ENCODE data around the gene DDA1. TPM values are rescaled to one million over a fixed set of nuclear protein-coding genes. Genes with fewer than 3 reads are reported as not detected.

DDA1 gene
- total RNA-seq: 25.3 and 47.7 TPM in 2 replicates

DNA sequence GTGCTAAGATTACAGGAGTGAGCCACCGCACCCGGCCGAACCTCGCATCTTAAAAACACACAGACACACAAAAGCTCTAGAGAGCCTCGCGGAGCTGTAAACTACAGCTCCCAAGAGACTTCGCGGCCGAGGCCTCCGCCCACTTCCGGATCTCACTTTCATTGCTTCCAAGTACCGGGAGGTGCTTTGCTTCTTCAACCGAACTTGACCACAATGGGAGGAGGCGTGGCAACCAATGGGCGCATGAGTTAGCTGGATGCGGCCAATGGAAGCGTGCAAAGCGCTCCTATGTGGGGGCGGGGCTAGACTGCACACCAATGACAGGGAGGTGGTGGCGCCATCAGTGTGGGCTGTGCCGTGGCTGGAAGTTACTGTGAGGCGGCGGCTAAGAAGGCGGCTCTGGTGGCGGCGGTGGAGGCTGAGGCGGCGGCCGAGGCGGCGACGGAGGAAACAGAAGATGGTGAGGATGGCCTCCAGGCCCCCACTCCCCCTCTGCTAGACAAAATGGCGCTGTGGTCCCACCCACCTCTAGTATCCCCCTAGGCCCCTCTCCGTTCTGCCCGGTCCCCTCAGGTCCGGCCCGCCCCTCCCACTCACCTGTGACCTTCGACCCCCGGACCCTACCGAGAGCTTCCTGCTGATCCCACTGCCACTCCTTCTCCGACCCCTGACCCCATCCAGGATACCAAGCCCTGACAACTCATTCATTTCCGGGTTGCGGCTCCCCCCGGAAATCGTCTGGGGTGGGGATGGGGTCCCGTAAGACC lies at the start of gene DDA1:
Gene DDA1 (plus strand): TSS at position 366 of the 767 bp plus-strand sequence. CDS start 92 bp downstream, at position 458.

GRCh38 chr19:17264641-17264979 lies 44.8 kb upstream of the DDA1 start, which contains the start of gene USHBP1:
TSS of gene USHBP1 (minus strand) at chr19:17264745. CDS start at chr19:17264299, 446 bp downstream.

GRCh38 chr19:17266975-17267788 lies 42.2 kb upstream of the DDA1 start, which contains the start of gene BABAM1:
TSS of gene BABAM1 (plus strand) at chr19:17267443. CDS start at chr19:17268807, 1,364 bp downstream.

GRCh38 chr19:17281391-17282304 lies 27.7 kb upstream of the DDA1 start, which contains the start of gene ANKLE1:
TSS of gene ANKLE1 (plus strand) at chr19:17281901. CDS start at chr19:17281921, 20 bp downstream.

GRCh38 chr19:17303167-17303939 lies 6.0 kb upstream of the DDA1 start, which contains the start of gene ABHD8:
TSS of gene ABHD8 (minus strand) at chr19:17303425. CDS start at chr19:17301616, 1,809 bp downstream.

GRCh38 chr19:17305517-17306284 lies 3.7 kb upstream of the DDA1 start, which contains the start of gene MRPL34:
TSS of gene MRPL34 (plus strand) at chr19:17305872. CDS start at chr19:17305893, 21 bp downstream.

DNA sequence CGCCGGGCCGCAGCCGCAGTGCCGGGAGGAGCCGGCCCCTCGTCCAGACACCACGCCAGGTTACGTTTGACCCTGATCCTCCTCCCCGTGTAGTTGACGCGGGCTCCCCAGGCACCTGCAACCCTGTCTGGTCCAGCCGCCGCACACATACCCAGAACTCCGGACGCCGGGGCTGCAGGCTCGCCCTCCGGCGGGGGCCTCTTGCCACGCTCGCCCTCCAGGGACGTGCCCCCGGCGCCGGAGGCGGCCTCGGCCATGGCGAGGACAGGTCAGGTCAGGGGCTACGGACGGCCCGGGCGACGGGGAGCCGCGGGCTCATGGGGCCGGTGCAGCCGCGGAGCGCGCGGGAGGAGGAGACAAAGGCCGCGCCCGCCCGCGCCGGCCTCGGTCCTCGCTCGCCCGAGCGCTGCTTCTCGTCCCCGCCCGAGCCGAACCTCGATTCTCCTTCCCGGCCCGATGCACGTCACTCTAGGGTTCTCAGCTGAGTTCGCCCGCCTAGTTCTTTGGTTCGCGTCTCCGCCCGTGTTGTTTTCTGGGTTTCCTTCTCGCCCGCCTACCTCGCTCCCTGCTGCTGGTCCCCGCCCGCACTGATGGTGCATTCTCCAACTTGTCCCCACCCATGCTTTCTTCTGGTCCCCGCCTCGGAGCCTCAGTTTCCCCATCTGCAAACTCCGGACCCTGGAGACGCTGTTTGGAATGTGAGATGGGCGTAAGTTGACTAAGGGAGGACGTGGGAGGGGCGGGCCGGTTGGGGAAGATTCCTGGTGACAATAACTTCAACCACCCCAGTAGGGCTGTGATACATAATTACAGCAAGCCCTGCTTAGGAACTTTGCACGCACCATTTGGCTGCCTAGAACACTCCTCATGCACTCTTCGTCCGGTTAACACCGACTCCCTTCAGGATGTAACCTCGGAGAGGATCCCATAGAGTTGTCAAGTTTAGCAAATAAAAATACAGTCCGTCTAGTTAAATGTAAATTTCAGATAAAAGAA lies 25.3 kb downstream of the DDA1 start, which contains the start of gene ANO8:
Gene ANO8 (minus strand): TSS at position 442 of the 996 bp plus-strand sequence. CDS start 185 bp downstream, at position 257.

GRCh38 chr19:17336872-17337674 lies 27.7 kb downstream of the DDA1 start, which contains the start of gene GTPBP3:
TSS of gene GTPBP3 (plus strand) at chr19:17337553. CDS start at chr19:17337612, 59 bp downstream.

Other genes with a start within 250 kb of the DDA1 start
- 2.4 and 3.8 TPM in 2 replicates for gene HAUS8, start 234.1 kb upstream of the DDA1 start, total RNA-seq
- 39.5 and 53.3 TPM in 2 replicates for gene MYO9B, start 233.8 kb upstream of the DDA1 start, total RNA-seq
- 19.9 and 31.4 TPM in 2 replicates for gene USE1, start 94.2 kb upstream of the DDA1 start, total RNA-seq
- gene OCEL1, start 83.3 kb upstream of the DDA1 start, total RNA-seq: 6.2 and 6.7 TPM in 2 replicates
- gene NR2F6, start 63.6 kb upstream of the DDA1 start, total RNA-seq: 39.9 and 62.5 TPM in 2 replicates
- 0.36 and 0.81 TPM in 2 replicates for gene USHBP1, start 44.8 kb upstream of the DDA1 start, total RNA-seq
- gene BABAM1, start 42.1 kb upstream of the DDA1 start, total RNA-seq: 64.3 and 84.5 TPM in 2 replicates
- gene ANKLE1, start 27.7 kb upstream of the DDA1 start, total RNA-seq: 0.49 TPM in 1 of 2 replicates, not detected in the other
- gene ABHD8, start 6.1 kb upstream of the DDA1 start, total RNA-seq: 7.3 and 7.8 TPM in 2 replicates
- gene MRPL34, start 3.7 kb upstream of the DDA1 start, total RNA-seq: 45.9 and 70.3 TPM in 2 replicates
- 0.97 and 2.5 TPM in 2 replicates for gene ANO8, start 25.3 kb downstream of the DDA1 start, total RNA-seq
- gene GTPBP3, start 28.0 kb downstream of the DDA1 start, total RNA-seq: 12.5 and 16.7 TPM in 2 replicates
- 1.1 and 3.6 TPM in 2 replicates for gene PLVAP, start 67.8 kb downstream of the DDA1 start, total RNA-seq
- gene CCDC194, start 84.6 kb downstream of the DDA1 start, total RNA-seq: not detected in 2 replicates
- 1.6 TPM in 1 of 2 replicates, not detected in the other for gene BST2, start 96.1 kb downstream of the DDA1 start, total RNA-seq
- 92.5 and 110 TPM in 2 replicates for gene MVB12A, start 110.5 kb downstream of the DDA1 start, total RNA-seq
- gene TMEM221, start 139.1 kb downstream of the DDA1 start, total RNA-seq: not detected in 2 replicates
- not detected in 2 replicates for gene NXNL1, start 151.4 kb downstream of the DDA1 start, total RNA-seq
- gene SLC27A1, start 161.0 kb downstream of the DDA1 start, total RNA-seq: 17.0 and 35.4 TPM in 2 replicates
- 77.9 and 99.3 TPM in 2 replicates for gene PGLS, start 202.1 kb downstream of the DDA1 start, total RNA-seq
- gene COLGALT1, start 246.1 kb downstream of the DDA1 start, total RNA-seq: 90.6 and 114 TPM in 2 replicates

Measured in cardiac atrium fibroblast (primary cell).